Measurements from ENCODE around the gene SPC24. TPM values are rescaled to one million over a fixed set of nuclear protein-coding genes. Genes with fewer than 3 reads are reported as not detected.

SPC24 gene
- total RNA-seq, 4 donors from 2014 or later = 2.6 to 47.4 TPM; not detected in 2

DNA sequence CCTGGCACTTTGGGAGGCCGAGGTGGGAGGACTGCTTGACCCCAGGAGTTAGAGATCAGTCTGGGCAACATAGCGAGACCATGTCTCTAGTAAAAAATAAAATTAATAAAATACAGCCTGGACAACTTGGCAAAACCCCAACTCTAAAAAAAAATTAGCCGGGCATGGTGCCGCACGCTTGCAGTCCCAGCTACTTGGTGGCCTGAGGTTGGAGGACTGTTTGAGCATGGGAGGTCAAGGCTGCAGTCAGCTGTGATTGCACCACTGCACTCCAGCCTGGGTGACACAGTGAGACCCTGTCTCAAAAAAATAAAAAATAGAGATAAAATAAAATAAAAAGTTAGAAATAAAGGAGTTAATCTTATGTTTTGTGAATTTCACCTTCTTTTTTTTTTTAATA, 15.6 kb upstream of the SPC24 start:
- H3K9me3 ChIP-seq = no peaks in the 10 kb centered on the region
- intact Hi-C loops (cut with DNase I; ENCODE audit: low total_unique reads) = no loop called here
- peaks cover under 1 to 9% (median 7%) of the 10 kb centered on the region in 4 donors for H3K4me1 ChIP-seq
- no peak overlapping the region for H3K4me3 ChIP-seq
- TF ChIP-seq POLR2A (IDR thresholded peaks at IDR 0.05) (no peak), POLR2AphosphoS5 (IDR thresholded peaks at IDR 0.05) (no peak), EP300 (IDR thresholded peaks at IDR 0.05; ENCODE audit: low read depth) (no peak)
- TF ChIP-seq, protein P1, sequence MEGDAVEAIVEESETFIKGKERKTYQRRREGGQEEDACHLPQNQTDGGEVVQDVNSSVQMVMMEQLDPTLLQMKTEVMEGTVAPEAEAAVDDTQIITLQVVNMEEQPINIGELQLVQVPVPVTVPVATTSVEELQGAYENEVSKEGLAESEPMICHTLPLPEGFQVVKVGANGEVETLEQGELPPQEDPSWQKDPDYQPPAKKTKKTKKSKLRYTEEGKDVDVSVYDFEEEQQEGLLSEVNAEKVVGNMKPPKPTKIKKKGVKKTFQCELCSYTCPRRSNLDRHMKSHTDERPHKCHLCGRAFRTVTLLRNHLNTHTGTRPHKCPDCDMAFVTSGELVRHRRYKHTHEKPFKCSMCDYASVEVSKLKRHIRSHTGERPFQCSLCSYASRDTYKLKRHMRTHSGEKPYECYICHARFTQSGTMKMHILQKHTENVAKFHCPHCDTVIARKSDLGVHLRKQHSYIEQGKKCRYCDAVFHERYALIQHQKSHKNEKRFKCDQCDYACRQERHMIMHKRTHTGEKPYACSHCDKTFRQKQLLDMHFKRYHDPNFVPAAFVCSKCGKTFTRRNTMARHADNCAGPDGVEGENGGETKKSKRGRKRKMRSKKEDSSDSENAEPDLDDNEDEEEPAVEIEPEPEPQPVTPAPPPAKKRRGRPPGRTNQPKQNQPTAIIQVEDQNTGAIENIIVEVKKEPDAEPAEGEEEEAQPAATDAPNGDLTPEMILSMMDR (IDR thresholded peaks at IDR 0.05) = no peak
- 71 to 73% methylated on average over 3 to 5 of the region's 5 CpGs for WGBS, 2 donors (ENCODE audit: low coverage in 1 of 2)
- no peak for DNase-seq
- peak overlapping the region in 3 of 4 donors; percentile 49 to 96 (median 87) for H3K27ac ChIP-seq
- peaks cover 0 to 21% (median 8%) of the 10 kb centered on the region in 4 donors for H3K36me3 ChIP-seq
- no peaks in the 10 kb centered on the region for H3K27me3 ChIP-seq
- in situ Hi-C loops (cut with MboI; ENCODE audit: low pct_ligation_motif_present in 1 of 4, low pct_unique_long_range_greater_than_20kb in 1 of 4, low sequenced_read_pairs in 3 of 4) = no loop called here

DNA sequence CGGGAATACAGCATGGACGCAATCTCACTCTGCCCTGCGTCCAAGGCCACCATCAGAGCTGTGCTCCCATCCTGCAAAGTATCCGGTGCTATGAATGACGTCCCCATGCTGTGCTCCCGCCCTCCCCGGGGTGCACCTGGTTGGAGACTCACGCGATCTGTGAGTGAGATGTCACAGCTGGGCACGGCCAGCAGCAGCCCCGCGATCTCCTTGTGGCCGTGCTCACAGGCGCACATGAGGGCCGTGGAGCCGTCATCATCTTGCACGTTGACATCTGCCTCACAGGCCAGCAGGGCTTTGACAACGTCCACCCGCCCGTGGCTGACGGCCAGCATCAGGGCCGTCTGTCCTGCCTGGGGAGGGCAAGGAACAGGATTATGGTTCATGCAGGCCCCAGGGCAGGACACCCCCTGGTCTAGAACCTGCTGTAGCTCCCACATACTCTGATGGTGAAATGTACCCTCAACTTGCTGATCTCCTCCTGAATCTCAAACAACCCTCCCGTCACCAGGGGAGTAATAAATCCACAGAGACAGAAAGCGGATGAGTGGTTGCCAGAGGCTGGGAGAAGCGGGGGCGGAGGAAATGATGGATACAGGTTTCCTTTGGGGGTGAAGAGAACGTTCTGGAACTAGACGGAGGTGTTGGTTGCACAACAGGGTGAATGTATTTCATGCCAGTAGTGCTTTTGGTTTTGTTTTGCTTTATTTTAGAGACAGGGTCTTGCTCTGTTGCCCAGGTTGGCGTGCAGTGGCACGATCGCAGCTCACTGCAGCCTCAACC, 14.5 kb upstream of the SPC24 start:
- Histone ChIP-seq H3K36me3 (peaks cover 0 to 21% (median 8%) of the 10 kb centered on the region in 4 donors), H3K9me3 (no peaks in the 10 kb centered on the region), H3K27ac (peak overlapping the region in 3 of 4 donors; percentile 49 to 96 (median 87)), H3K4me3 (no peak overlapping the region), H3K27me3 (no peaks in the 10 kb centered on the region), H3K4me1 (peaks cover 11 to 19% (median 16%) of the 10 kb centered on the region in 4 donors)
- in situ Hi-C loops (cut with MboI; ENCODE audit: low pct_ligation_motif_present in 1 of 4, low pct_unique_long_range_greater_than_20kb in 1 of 4, low sequenced_read_pairs in 3 of 4) = no loop called here
- no peak for DNase-seq
- intact Hi-C loops (cut with DNase I; ENCODE audit: low total_unique reads) = loop anchor here (5.0 kb wide), 1 partner anchor 1382 kb away; the partner anchor contains the start of gene ZNF564
- WGBS, 2 donors (ENCODE audit: low coverage in 1 of 2) = 82 to 88% methylated on average over 2 to 31 of the region's 31 CpGs
- no peak for TF ChIP-seq POLR2AphosphoS5 (IDR thresholded peaks at IDR 0.05)
- TF ChIP-seq, protein P1 (IDR thresholded peaks at IDR 0.05) = no peak
- TF ChIP-seq POLR2A (IDR thresholded peaks at IDR 0.05) = no peak
- no peak for TF ChIP-seq EP300 (IDR thresholded peaks at IDR 0.05; ENCODE audit: low read depth)

DNA sequence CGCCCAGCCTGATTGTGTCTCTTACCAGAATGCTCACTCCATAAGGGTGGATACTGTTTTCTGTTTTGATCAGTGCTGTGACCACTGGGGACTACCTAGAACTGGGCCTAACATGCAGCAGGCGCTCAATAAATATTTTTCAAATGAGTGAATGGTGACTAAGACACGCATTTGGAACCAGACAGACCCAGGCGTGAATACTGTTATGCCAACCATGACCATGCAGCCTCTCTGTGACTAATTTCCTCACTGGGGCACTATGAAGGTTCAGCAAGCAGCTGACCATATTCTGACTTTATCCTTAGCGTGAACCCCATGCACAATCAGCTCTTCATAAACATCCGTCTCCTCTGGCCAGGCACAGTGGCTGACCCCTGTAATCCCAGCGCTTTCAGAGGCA, 13.0 kb upstream of the SPC24 start:
- TF ChIP-seq EP300 (IDR thresholded peaks at IDR 0.05; ENCODE audit: low read depth) (no peak), POLR2A (IDR thresholded peaks at IDR 0.05) (no peak), POLR2AphosphoS5 (IDR thresholded peaks at IDR 0.05) (no peak)
- TF ChIP-seq, protein P1 (IDR thresholded peaks at IDR 0.05) = no peak
- H3K9me3 ChIP-seq = no peaks in the 10 kb centered on the region
- H3K27me3 ChIP-seq = no peaks in the 10 kb centered on the region
- peaks cover 25 to 30% (median 27%) of the 10 kb centered on the region in 4 donors for H3K4me1 ChIP-seq
- H3K27ac ChIP-seq = peak overlapping the region in 3 of 4 donors; percentile 87 to 96 (median 92)
- peaks cover 0 to 15% (median 8%) of the 10 kb centered on the region in 4 donors for H3K36me3 ChIP-seq
- intact Hi-C loops (cut with DNase I; ENCODE audit: low total_unique reads) (loop anchor here (5.0 kb wide), 1 partner anchor 1384 kb away; the partner anchor contains the start of gene ZNF564), in situ Hi-C loops (cut with MboI; ENCODE audit: low pct_ligation_motif_present in 1 of 4, low pct_unique_long_range_greater_than_20kb in 1 of 4, low sequenced_read_pairs in 3 of 4) (no loop called here)
- DNase-seq = no peak
- H3K4me3 ChIP-seq = no peak overlapping the region
- 82 to 90% methylated on average over 2 to 7 of the region's 7 CpGs for WGBS, 2 donors (ENCODE audit: low coverage in 1 of 2)

DNA sequence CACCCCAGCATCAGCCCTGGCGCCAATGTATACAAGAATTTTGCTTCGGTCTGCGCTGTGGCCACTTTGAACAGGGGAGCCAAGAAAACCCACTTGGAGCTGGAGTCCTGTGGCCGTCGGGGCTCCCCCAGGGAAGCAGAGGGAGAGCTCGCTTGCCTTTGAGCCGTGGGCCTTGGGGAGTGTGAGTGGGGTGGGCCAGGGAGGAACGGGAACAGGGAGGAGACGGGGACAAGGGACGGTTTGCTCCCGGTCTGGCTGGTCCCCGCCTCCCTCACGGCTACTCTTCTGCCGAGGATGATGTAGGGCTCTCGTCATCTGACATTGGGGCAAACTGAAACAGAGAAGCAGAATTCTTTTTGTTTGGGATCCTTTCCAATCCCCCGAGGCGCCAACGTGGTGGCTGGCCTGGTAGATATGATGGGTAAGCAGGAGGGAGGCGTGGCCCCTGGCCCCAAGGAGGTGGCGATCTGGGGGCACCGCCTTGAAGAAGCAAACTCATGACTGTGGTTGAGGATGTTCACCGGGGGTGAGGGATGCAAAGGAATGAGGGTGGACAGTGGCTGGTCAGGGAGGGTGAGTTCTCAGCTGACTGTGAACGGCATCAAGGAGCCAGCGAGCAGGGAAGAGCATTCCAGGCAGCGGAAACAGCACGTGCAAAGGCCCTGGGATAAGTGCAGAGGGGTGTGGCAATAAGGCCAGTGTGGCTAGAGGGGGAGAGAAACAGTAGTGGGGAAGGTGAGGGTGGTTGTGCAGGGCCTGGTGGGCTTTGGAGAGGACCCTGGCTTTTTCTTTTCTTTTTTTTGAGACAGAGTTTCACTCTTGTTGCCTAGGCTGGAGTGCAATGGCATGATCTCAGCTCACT, 10.9 kb upstream of the SPC24 start:
- Histone ChIP-seq H3K27me3 (no peaks in the 10 kb centered on the region), H3K9me3 (no peaks in the 10 kb centered on the region), H3K36me3 (peaks cover 0 to 12% (median 4%) of the 10 kb centered on the region in 4 donors), H3K4me1 (peaks cover 25 to 34% (median 27%) of the 10 kb centered on the region in 4 donors), H3K27ac (peak overlapping the region; percentile 87 to 96 (median 91)), H3K4me3 (no peak overlapping the region)
- 70 to 74% methylated on average over 9 to 26 of the region's 26 CpGs for whole genome bisulfite sequencing, 2 donors (ENCODE audit: low coverage in 1 of 2)
- TF ChIP-seq EP300 (IDR thresholded peaks at IDR 0.05; ENCODE audit: low read depth) = no peak
- no peak for TF ChIP-seq POLR2AphosphoS5 (IDR thresholded peaks at IDR 0.05)
- TF ChIP-seq, protein P1 (IDR thresholded peaks at IDR 0.05) = no peak
- no peak for TF ChIP-seq POLR2A (IDR thresholded peaks at IDR 0.05)
- DNase-seq = no peak
- in situ Hi-C loops (cut with MboI; ENCODE audit: low pct_ligation_motif_present in 1 of 4, low pct_unique_long_range_greater_than_20kb in 1 of 4, low sequenced_read_pairs in 3 of 4) = no loop called here
- intact Hi-C loops (cut with DNase I; ENCODE audit: low total_unique reads) = loop anchor here (5.0 kb wide), 1 partner anchor 1386 kb away; the partner anchor contains the start of gene ZNF564

All from transverse colon (tissue), 4 donors.